MG63 (cell line): Measurements from ENCODE around the gene ITM2C. TPM values are rescaled to one million over a fixed set of nuclear protein-coding genes. Genes with fewer than 3 reads are reported as not detected.

Experiments used
- DNase-seq: peaks from one replicate; pipeline ENCODE4 v3.0.0-alpha.2; 2020
- H3K27me3 ChIP-seq: fragments of 250-450 bp; sonication (Bioruptor Pico); 2 replicates; pipeline ENCODE4 v1.5.1; 2020; ENCODE audit warnings: mild to moderate bottlenecking, moderate library complexity
- H3K36me3 ChIP-seq: fragments of 250-450 bp; sonication (Bioruptor Pico); 2 replicates; pipeline ENCODE4 v1.5.1; 2020; ENCODE audit warnings: mild to moderate bottlenecking, moderate library complexity
- H3K4me3 ChIP-seq: fragments of 250-450 bp; sonication (Bioruptor Pico); 2 replicates; pipeline ENCODE4 v1.5.1; 2020; ENCODE audit warnings: mild to moderate bottlenecking, moderate library complexity
- H3K9me3 ChIP-seq: fragments of 250-450 bp; sonication (Bioruptor Pico); 2 replicates; pipeline ENCODE4 v1.5.1; 2020; ENCODE audit warnings: mild to moderate bottlenecking, moderate library complexity
- total RNA-seq: library from RNA; depleted of rRNA; stranded (reverse); fragments of >200 nt; shearing (Covaris generic); gene quantifications from 2 replicates; pipeline ENCODE4 v1.2.3, GENCODE V29; 2014; ENCODE audit warnings: low replicate concordance

Gene ITM2C
- total RNA-seq, 1 experiment from 2014 or later, result 37.1 TPM

GRCh38 chr2:230877759-230878598 lies 13.2 kb downstream of the ITM2C start:
- no peaks in the 10 kb centered on the region for H3K27me3 ChIP-seq
- H3K4me3 ChIP-seq, result no peak overlapping the region
- H3K36me3 ChIP-seq, result no peaks in the 10 kb centered on the region
- DNase-seq, result no peak
- no peaks in the 10 kb centered on the region for H3K9me3 ChIP-seq

DNA sequence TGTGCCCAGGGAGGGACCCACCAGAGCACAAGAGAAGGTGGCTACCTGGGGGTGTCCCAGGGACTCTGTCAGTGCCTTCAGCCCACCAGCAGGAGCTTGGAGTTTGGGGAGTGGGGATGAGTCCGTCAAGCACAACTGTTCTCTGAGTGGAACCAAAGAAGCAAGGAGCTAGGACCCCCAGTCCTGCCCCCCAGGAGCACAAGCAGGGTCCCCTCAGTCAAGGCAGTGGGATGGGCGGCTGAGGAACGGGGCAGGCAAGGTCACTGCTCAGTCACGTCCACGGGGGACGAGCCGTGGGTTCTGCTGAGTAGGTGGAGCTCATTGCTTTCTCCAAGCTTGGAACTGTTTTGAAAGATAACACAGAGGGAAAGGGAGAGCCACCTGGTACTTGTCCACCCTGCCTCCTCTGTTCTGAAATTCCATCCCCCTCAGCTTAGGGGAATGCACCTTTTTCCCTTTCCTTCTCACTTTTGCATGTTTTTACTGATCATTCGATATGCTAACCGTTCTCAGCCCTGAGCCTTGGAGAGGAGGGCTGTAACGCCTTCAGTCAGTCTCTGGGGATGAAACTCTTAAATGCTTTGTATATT lies 14.0 kb downstream of the ITM2C start:
- no peak overlapping the region for H3K4me3 ChIP-seq
- H3K9me3 ChIP-seq, result no peaks in the 10 kb centered on the region
- no peak for DNase-seq
- H3K27me3 ChIP-seq, result no peaks in the 10 kb centered on the region
- H3K36me3 ChIP-seq, result no peaks in the 10 kb centered on the region

DNA sequence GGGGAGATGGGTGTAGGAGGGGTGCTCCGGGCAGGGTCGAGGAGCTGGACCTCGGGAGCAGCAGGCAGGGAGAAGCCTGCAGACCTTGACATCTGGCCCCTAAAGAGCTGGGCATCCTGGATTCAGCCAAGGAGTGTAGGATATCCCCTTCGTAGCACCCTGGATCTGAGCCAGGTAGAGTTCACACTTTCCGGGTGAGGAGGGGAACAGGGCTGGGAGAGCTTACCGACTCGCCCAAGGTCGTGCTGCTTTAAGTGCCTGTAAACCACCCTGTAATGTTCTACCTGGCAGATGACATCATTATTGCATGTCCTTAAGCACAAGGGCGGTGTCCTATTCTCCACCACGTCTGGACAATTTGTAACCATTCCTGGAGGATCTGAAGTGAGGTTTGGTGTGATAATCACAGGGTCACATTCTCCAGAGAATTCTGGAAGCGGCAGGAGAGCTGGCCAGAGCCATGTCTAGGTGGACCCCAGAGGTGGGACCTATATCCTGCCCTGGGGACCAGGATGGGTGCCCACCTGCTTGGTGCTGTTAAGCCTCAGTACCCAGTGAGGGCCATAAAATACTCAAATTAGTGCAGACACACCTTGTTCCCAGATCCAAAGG lies 14.6 kb downstream of the ITM2C start:
- H3K9me3 ChIP-seq, result no peaks in the 10 kb centered on the region
- H3K36me3 ChIP-seq, result no peaks in the 10 kb centered on the region
- no peak for DNase-seq
- no peaks in the 10 kb centered on the region for H3K27me3 ChIP-seq
- H3K4me3 ChIP-seq, result no peak overlapping the region

- no peak for DNase-seq
- Histone ChIP-seq H3K9me3 (no peaks in the 10 kb centered on the region), H3K4me3 (no peak overlapping the region), H3K36me3 (no peaks in the 10 kb centered on the region), H3K27me3 (no peaks in the 10 kb centered on the region)
Measured at GRCh38 chr2:230879891-230880290, 15.1 kb downstream of the ITM2C start.

DNA sequence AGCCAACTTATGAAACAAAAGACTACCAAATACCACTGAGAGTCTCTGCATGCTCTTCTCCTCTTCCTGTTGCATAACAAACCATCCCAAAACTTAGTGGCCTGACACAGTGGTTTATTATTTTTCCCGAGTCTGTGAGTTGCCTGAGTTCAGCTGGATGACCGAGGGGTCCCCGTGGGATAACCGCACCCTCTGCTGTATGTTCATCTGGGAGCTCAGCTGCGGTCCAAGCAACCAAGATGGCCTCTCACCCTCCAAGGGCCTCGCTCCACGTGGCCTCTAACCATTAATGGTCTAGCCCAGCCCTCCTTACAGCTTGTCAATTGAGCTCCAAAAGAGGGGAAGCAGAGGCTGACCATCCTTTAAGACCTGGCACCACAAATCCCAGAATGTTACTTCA lies 17.1 kb downstream of the ITM2C start:
- Histone ChIP-seq H3K4me3 (no peak overlapping the region), H3K9me3 (no peaks in the 10 kb centered on the region), H3K36me3 (no peaks in the 10 kb centered on the region), H3K27me3 (no peaks in the 10 kb centered on the region)
- no peak for DNase-seq

DNA sequence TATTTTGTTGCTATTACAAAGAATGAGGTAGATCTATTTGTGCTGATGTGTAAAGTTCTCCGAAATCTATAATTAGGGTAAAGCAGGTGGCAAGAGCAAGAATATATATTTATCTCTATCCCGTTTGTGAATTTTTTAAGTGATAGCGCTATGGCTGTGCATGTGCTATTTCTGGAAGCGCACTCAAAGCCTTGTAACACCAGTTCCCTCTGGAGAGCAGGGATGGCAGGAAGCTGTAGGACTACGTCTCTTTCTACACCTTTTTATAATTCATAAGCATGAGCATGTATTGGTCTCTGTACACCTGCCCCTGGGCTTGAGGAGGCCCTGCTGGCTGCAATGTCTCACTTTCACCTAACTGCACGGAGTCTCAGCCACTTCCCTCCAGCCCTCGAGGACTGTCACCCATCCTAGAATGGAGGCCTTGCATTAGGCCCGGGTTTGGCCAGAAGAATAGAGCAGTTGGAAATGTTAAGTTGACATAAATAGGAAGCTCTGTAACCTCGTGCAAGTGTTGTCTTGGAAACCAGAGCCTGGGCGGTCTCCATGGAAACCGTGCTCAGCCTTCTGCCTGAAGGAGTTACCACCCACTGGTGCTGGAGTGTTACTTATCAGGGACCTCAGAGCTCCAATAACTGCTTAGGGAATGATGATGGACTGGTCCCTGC lies 20.9 kb downstream of the ITM2C start:
- Histone ChIP-seq H3K36me3 (no peaks in the 10 kb centered on the region), H3K27me3 (0 out of 2 replicates have a peak, but pooled peaks cover 3% of the 10 kb centered on the region), H3K4me3 (no peak overlapping the region), H3K9me3 (no peaks in the 10 kb centered on the region)
- DNase-seq, result no peak

GRCh38 chr2:230886206-230886605 lies 21.5 kb downstream of the ITM2C start:
- 0 out of 2 replicates have a peak, but pooled peaks cover 3% of the 10 kb centered on the region for H3K27me3 ChIP-seq
- DNase-seq, result no peak
- H3K4me3 ChIP-seq, result no peak overlapping the region
- H3K9me3 ChIP-seq, result no peaks in the 10 kb centered on the region
- H3K36me3 ChIP-seq, result no peaks in the 10 kb centered on the region

DNA sequence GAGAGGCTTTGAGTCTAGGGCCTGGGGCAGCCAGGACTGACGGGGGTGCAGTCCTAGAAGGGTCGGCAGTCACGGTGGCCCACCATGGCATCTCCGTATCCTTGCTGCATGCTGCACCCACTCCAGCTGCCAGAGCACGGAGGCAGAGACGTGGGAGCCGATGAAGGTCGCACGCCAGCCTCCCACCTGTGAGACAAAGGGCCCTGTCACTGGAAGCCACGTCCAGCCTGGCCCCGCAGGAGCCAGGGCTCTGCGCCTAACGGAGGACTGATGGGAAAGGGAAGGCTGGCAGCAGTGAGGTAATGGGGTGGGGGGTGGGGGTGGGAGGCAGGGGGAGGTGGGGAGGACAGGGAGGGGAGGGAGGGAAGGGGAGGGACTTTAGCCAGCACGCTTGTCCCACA lies 21.9 kb downstream of the ITM2C start:
- 0 out of 2 replicates have a peak, but pooled peaks cover 3% of the 10 kb centered on the region for H3K27me3 ChIP-seq
- DNase-seq, result no peak
- no peak overlapping the region for H3K4me3 ChIP-seq
- no peaks in the 10 kb centered on the region for H3K9me3 ChIP-seq
- no peaks in the 10 kb centered on the region for H3K36me3 ChIP-seq

GRCh38 chr2:230887342-230887741 lies 22.6 kb downstream of the ITM2C start:
- 0 out of 2 replicates have a peak, but pooled peaks cover 3% of the 10 kb centered on the region for H3K27me3 ChIP-seq
- DNase-seq, result no peak
- no peaks in the 10 kb centered on the region for H3K36me3 ChIP-seq
- no peak overlapping the region for H3K4me3 ChIP-seq
- H3K9me3 ChIP-seq, result no peaks in the 10 kb centered on the region

- DNase-seq, result no peak
- no peaks in the 10 kb centered on the region for H3K36me3 ChIP-seq
- no peaks in the 10 kb centered on the region for H3K9me3 ChIP-seq
- 0 out of 2 replicates have a peak, but pooled peaks cover 3% of the 10 kb centered on the region for H3K27me3 ChIP-seq
- no peak overlapping the region for H3K4me3 ChIP-seq
Measured at GRCh38 chr2:230888824-230889400, 24.2 kb downstream of the ITM2C start.

GRCh38 chr2:230889911-230890601 lies 25.3 kb downstream of the ITM2C start:
- no peak for DNase-seq
- no peaks in the 10 kb centered on the region for H3K36me3 ChIP-seq
- 0 out of 2 replicates have a peak, but pooled peaks cover 3% of the 10 kb centered on the region for H3K27me3 ChIP-seq
- no peaks in the 10 kb centered on the region for H3K9me3 ChIP-seq
- H3K4me3 ChIP-seq, result no peak overlapping the region

- no peaks in the 10 kb centered on the region for H3K36me3 ChIP-seq
- no peak for DNase-seq
- 0 out of 2 replicates have a peak, but pooled peaks cover 3% of the 10 kb centered on the region for H3K27me3 ChIP-seq
- H3K4me3 ChIP-seq, result no peak overlapping the region
- no peaks in the 10 kb centered on the region for H3K9me3 ChIP-seq
Measured at GRCh38 chr2:230890646-230891045, 25.9 kb downstream of the ITM2C start.

- Histone ChIP-seq H3K27me3 (0 out of 2 replicates have a peak, but pooled peaks cover 3% of the 10 kb centered on the region), H3K4me3 (no peak overlapping the region), H3K36me3 (no peaks in the 10 kb centered on the region), H3K9me3 (no peaks in the 10 kb centered on the region)
- no peak for DNase-seq
Measured at GRCh38 chr2:230891064-230891463, 26.3 kb downstream of the ITM2C start.

GRCh38 chr2:230891509-230891908 lies 26.8 kb downstream of the ITM2C start:
- Histone ChIP-seq H3K9me3 (no peaks in the 10 kb centered on the region), H3K27me3 (0 out of 2 replicates have a peak, but pooled peaks cover 3% of the 10 kb centered on the region), H3K4me3 (no peak overlapping the region), H3K36me3 (no peaks in the 10 kb centered on the region)
- no peak for DNase-seq

GRCh38 chr2:230893338-230893737 lies 28.6 kb downstream of the ITM2C start:
- no peak overlapping the region for H3K4me3 ChIP-seq
- H3K27me3 ChIP-seq, result 0 out of 2 replicates have a peak, but pooled peaks cover 3% of the 10 kb centered on the region
- no peaks in the 10 kb centered on the region for H3K36me3 ChIP-seq
- H3K9me3 ChIP-seq, result no peaks in the 10 kb centered on the region
- DNase-seq, result no peak
